GM21360 (cell line): Measurements from ENCODE around the gene TMED8.
"Not testable (repeated sequence)": the region's sequence is repeated elsewhere in the genome, so short reads cannot be mapped to it uniquely, and the experiment has no call there.

Experiments
- ATAC-seq: cut with Tn5 transposase; IDR thresholded peaks from one replicate; pipeline ENCODE4 v1.9.1; 2021; ENCODE audit warnings: mild to moderate bottlenecking, moderate library complexity; ENCODE audit not compliant: unreplicated experiment

TMED8 gene

GRCh38 chr14:77324289-77324688, 52.6 kb downstream of the TMED8 start:
- no peak for ATAC-seq

DNA sequence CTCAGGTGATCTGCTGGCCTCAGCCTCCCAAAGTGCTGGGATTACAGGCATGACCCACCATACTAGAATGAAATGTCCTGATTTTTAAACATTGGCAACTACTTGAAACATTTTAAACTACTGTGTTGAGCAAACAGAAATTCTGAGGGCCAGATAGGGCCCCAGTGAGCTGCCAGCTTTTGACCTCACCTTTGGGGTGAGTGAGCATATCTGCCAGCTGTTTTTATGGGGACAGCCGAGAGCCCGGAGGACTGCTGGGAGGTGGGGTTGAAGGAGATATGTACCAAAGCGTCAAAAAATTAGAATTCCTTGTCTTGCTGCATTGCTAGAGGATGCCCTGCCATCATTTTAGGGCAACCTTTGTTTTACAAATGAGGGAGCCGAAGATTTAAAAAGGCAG, 53.3 kb downstream of the TMED8 start:
- no peak for ATAC-seq

- no peak for ATAC-seq
These were observed 53.9 kb downstream of the TMED8 start for GRCh38 chr14:77322951-77323350.

DNA sequence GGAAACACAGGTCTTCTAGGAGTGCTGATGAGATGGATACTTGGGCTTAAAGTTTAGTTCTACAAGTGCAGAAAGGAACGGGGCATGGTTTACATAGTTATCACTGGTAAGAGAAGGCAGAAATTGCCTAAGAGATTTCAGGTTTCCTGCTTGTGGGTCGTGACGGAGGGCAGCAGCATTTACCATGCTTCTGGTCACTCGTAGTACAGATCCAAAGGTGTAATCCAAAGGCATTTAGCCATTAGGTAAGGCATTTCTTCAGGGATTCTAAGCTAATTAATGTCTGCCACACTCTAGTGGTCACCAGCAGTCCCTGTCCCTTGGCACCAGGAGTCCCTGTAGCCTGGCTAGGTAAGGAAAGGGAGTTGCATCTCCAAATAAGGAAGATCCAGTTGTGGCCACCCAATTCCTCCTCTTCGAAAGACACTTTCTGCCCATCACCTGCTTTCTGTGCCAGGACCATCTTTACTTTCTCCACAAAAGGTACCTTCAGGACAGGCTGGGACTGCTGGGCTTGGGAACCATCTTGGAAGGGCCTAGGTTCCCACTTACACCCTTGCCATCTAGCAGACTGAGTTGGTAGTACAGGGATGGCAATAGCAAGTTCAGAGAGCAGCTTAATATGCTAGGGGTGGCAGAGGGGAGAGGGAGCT, 54.5 kb downstream of the TMED8 start:
- no peak for ATAC-seq

- peak; percentile 66 for ATAC-seq
These were observed 56.5 kb downstream of the TMED8 start, which contains the start of gene POMT2 for GRCh38 chr14:77320238-77320935. Gene POMT2 (minus strand): TSS chr14:77320883. CDS start chr14:77320681, 202 bp downstream.

DNA sequence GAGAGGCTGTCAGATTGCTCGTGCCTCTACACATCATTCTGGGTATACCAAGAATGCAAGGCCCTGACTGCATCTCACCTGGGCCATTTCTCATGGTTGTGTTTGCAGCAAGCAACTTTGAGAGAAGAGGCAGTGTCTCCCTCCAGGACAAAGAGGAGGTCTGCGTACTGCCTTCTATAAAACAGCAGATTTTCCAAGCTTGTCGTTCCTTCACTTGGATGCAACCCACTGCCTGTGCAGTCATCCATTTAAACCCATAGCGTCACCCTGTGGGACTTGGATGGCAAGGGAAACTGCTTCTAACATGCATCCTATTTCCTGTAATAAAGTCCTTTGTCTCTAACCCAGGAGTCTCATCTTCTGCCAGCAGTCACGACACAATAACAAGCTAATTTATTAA, 57.5 kb downstream of the TMED8 start:
- no peak for ATAC-seq

- not testable (repeated sequence) for ATAC-seq
These were observed 58.1 kb downstream of the TMED8 start for GRCh38 chr14:77318756-77319155.

DNA sequence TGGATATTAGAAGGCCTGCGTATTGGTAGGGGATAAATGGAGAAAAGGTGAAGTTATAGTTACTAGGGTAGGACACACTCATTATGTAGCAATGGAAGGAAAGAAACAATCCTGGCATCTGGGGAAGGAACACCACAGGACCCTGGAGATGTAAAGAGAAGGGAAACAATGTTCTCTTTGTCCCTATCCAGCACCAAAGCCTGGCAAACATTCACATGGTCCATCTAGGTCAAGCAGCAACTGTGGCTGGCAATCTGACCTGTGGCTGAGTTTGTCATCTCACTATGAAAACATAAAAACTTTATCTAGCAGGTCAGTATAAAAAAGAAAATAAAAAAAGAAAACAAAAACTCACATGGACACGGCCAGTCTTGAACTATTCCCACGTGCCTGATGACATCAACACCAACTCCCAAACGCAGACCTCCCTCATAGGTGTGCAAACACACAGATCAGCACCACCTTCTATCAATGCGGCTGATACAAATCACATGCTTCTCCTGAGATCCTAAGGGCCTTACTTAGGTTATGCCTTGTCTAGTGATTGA, 58.8 kb downstream of the TMED8 start:
- no peak for ATAC-seq

DNA sequence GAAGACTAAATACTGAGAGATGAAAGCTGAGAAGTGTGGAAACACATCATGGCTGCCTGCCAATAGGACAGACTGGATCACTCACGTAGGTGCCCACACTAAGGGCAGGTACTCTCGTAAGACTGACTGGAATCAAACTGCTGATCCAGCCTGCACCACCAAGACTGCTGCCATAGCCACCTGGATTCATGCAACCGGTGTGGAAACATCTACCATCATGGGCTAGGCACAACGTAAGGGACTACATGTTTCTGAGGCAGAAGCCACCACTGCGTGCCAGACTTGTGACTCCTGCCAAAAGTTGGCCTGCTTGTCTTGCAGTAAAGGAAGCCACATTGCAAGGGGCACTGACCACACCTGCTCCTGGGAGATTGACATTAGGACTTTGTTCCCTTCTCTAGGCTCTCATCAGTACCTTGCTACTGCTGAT, 60.0 kb downstream of the TMED8 start:
- no peak for ATAC-seq

GRCh38 chr14:77316195-77316505, 60.7 kb downstream of the TMED8 start:
- ATAC-seq = no peak

DNA sequence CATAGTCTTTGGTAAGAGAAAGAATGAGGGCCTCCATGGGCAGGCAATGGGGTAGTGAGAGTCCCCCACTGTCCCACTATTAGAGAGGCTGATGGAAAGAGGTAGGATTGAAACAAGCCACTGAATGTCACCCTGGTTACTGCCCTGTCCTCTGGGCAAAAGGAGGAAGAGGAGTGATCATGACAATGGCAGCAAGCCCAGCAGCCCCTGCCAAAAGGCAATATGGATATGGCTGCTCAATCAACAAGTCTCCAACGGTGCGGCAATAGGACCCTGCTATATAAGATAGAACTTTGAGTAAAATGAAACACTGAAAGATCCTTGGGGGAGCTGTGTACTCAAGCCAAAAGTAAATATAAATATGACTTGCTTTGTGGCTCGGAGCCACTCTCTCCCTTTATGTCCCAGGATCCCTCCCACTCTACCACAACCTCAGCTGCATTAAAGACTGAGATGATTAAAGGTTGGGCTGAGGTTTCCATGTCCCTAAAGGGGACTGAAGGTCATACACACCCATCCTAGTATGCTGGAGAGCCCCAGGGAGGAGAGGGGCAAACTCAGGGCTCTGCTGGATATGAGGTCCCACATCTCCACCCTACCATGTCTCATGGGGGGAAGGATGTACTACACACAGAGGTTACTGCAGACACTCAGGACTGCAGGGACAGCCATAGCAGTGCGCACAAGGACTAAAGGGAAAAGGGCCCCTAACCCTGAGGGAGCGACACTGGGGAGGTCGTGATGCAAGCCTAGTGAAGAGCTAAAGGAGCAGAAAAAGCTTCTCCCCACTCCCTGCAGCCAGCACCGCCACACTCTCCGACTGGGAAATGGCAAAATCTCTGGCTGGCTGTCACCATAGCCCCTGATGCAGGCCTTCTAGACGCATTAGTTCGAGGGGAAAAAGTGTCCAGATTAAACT, 62.1 kb downstream of the TMED8 start:
- no peak for ATAC-seq

- ATAC-seq = no peak
These were observed 62.9 kb downstream of the TMED8 start for GRCh38 chr14:77314043-77314442.

- no peak for ATAC-seq
These were observed 63.5 kb downstream of the TMED8 start for GRCh38 chr14:77313371-77313770.

- no peak for ATAC-seq
These were observed 65.7 kb downstream of the TMED8 start for GRCh38 chr14:77311217-77311616.

- ATAC-seq = no peak
These were observed 66.9 kb downstream of the TMED8 start for GRCh38 chr14:77310026-77310425.

- ATAC-seq = no peak
These were observed 67.8 kb downstream of the TMED8 start for GRCh38 chr14:77309131-77309530.

DNA sequence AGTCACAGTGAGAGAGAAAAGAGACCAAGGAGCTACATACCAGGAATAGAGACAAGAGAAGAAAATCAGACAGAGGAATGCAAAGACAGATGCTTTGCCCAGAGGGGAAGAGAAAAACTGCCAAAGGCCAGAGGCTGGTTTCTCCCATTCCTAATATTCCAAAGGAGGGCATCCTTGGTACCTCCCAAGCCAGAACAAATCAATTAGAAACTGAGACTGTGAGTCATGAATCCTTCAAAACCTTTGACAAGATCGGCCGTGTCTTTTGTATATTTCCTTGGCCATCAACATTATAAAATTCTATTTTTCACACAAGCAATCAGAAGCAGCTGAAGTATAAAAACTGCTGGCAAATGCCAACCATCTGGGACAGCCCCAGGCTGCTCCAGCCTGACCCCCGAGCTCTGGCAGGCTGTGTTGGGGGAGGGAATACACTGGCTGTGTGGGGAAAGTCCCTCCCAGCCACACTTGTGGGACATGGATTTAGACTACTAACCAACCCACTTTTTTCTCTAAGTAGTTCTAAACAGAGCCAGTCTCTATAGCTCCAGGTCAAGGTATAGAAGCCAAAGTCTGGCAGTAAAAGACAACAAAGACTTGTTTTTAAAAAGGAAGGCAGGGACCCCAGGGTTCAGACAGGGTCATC, 69.9 kb downstream of the TMED8 start:
- ATAC-seq = no peak

- ATAC-seq = no peak
These were observed 70.5 kb downstream of the TMED8 start for GRCh38 chr14:77306416-77306815.

DNA sequence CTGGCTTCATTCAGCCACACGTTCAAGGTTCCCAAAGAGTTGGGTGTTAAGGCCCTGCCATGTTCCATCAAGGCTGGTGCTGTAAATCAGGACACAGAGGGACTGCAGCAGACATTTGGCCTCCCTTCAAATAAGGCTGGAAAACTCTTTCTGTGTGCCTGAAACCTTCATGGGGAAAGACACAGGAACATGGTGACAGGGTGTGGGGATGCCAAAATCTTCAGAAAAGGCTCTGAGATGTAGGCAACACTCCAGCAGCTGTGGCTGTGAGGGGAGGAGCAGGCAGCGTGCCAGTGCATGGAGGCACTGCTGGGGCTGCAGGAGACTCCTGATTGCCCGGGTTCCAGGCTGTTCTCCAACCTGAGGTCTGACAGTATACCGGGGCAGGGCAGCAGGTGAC, 71.2 kb downstream of the TMED8 start:
- ATAC-seq = no peak

DNA sequence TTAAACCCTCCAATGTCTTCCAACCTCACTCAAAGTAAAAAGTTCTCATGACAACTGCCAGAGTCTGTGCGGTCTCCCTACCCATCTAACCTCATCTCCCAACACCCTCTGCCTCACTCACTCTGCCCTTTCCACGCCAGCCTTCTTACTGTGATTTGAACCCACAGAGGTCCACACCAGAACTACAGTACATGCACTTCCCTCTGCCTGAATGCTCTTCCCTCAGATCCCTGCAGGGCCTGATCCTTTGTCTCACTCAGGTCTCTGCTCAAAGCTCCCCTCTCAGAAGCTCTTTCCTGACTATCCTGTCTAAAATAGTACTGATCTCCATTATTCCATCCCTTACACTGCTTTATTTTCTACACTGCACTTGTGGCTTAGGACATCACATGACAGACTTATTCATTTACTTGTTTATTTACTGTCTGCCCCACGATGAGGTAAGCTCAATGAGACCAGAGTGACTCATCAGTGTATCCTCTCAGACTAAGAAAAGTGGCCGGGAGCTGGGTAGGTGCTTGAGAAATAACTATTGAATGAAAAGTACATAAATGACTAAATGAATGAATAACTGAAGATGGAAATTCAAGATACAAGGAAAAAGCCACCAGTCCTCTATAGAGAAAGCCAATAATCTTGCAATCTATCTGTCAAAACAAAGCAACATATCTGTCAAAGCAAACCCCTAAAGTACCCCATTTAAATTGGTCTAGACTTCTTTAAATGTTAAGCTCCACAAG, 73.3 kb downstream of the TMED8 start:
- ATAC-seq = no peak
